ENCODE measurements around the gene ECE1. TPM values are rescaled to one million over a fixed set of nuclear protein-coding genes. Genes with fewer than 3 reads are reported as not detected.
"Not testable (repeated sequence)": the region's sequence is repeated elsewhere in the genome, so short reads cannot be mapped to it uniquely, and the experiment has no call there.

Gene ECE1
- total RNA-seq, 1 donor from 2014 or later = 90.9 TPM

- Histone ChIP-seq H3K27me3 (ENCODE audit: low read depth) (no peaks in the 10 kb centered on the region), H3K9me3 (no peaks in the 10 kb centered on the region), H3K27ac (no peak overlapping the region), H3K4me1 (no peaks in the 10 kb centered on the region), H3K4me3 (no peak overlapping the region), H3K36me3 (no peaks in the 10 kb centered on the region)
- no peak for TF ChIP-seq CTCF (IDR thresholded peaks at IDR 0.05)
- ATAC-seq = no peak
- DNase-seq = no peak
- intact Hi-C loops (cut with DNase I) = no loop called here
Observed at GRCh38 chr1:21212126-21212525, 78.1 kb downstream of the ECE1 start.

GRCh38 chr1:21208137-21208700 is 82.0 kb downstream of the ECE1 start:
- H3K36me3 ChIP-seq; intact Hi-C loops (cut with DNase I); H3K4me3 ChIP-seq; H3K4me1 ChIP-seq; DNase-seq; H3K27me3 ChIP-seq (ENCODE audit: low read depth); H3K27ac ChIP-seq; ATAC-seq; H3K9me3 ChIP-seq: not testable (repeated sequence)

GRCh38 chr1:21206117-21206516 is 84.1 kb downstream of the ECE1 start:
- ATAC-seq = no peak
- H3K36me3 ChIP-seq = no peaks in the 10 kb centered on the region
- no peak overlapping the region for H3K27ac ChIP-seq
- intact Hi-C loops (cut with DNase I) = no loop called here
- H3K9me3 ChIP-seq = no peaks in the 10 kb centered on the region
- no peak for TF ChIP-seq CTCF (IDR thresholded peaks at IDR 0.05)
- H3K4me1 ChIP-seq = no peaks in the 10 kb centered on the region
- no peak overlapping the region for H3K4me3 ChIP-seq
- H3K27me3 ChIP-seq (ENCODE audit: low read depth) = no peaks in the 10 kb centered on the region
- DNase-seq = no peak

- H3K27me3 ChIP-seq (ENCODE audit: low read depth) = no peaks in the 10 kb centered on the region
- no peak overlapping the region for H3K27ac ChIP-seq
- DNase-seq = no peak
- no peak for ATAC-seq
- no peaks in the 10 kb centered on the region for H3K36me3 ChIP-seq
- H3K9me3 ChIP-seq = no peaks in the 10 kb centered on the region
- TF ChIP-seq CTCF (IDR thresholded peaks at IDR 0.05) = no peak
- no peaks in the 10 kb centered on the region for H3K4me1 ChIP-seq
- intact Hi-C loops (cut with DNase I) = no loop called here
- H3K4me3 ChIP-seq = no peak overlapping the region
Observed at GRCh38 chr1:21205416-21205815, 84.8 kb downstream of the ECE1 start.

- no peak overlapping the region for H3K27ac ChIP-seq
- H3K9me3 ChIP-seq = no peaks in the 10 kb centered on the region
- no peaks in the 10 kb centered on the region for H3K4me1 ChIP-seq
- no peaks in the 10 kb centered on the region for H3K36me3 ChIP-seq
- intact Hi-C loops (cut with DNase I) = no loop called here
- H3K4me3 ChIP-seq = no peak overlapping the region
- ATAC-seq (no peak), DNase-seq (no peak)
- no peak for TF ChIP-seq CTCF (IDR thresholded peaks at IDR 0.05)
- no peaks in the 10 kb centered on the region for H3K27me3 ChIP-seq (ENCODE audit: low read depth)
Observed at GRCh38 chr1:21201650-21202049, 88.6 kb downstream of the ECE1 start.

- H3K27me3 ChIP-seq (ENCODE audit: low read depth); DNase-seq; H3K36me3 ChIP-seq; ATAC-seq; H3K27ac ChIP-seq; H3K9me3 ChIP-seq; H3K4me1 ChIP-seq; H3K4me3 ChIP-seq; intact Hi-C loops (cut with DNase I): not testable (repeated sequence)
Observed at GRCh38 chr1:21201238-21201637, 89.0 kb downstream of the ECE1 start.

GRCh38 chr1:21200767-21201166 is 89.5 kb downstream of the ECE1 start:
- no peaks in the 10 kb centered on the region for H3K36me3 ChIP-seq
- no peak for DNase-seq
- intact Hi-C loops (cut with DNase I) = no loop called here
- no peak for TF ChIP-seq CTCF (IDR thresholded peaks at IDR 0.05)
- no peak overlapping the region for H3K4me3 ChIP-seq
- H3K27me3 ChIP-seq (ENCODE audit: low read depth) = no peaks in the 10 kb centered on the region
- no peaks in the 10 kb centered on the region for H3K9me3 ChIP-seq
- no peaks in the 10 kb centered on the region for H3K4me1 ChIP-seq
- no peak overlapping the region for H3K27ac ChIP-seq
- ATAC-seq = no peak
